Neural progenitor cell (in vitro differentiated cells): Measurements from ENCODE around the gene U2AF2. TPM values are rescaled to one million over a fixed set of nuclear protein-coding genes. Genes with fewer than 3 reads are reported as not detected.

Experiments used
- DNase-seq: peaks from one replicate; pipeline ENCODE4 v3.0.0-alpha.2; 2016; ENCODE audit warnings: low spot score
- H2AFZ ChIP-seq: fragments of 200-600 bp; sonication (generic); replicated peaks from 2 replicates; pipeline ENCODE4 v1.6.1; 2016; ENCODE audit warnings: antibody characterized with exemption
- H3F3A ChIP-seq: fragments of 200-600 bp; sonication (generic); 2 replicates; pipeline ENCODE4 v1.6.1; 2016; ENCODE audit warnings: antibody characterized with exemption, low read depth
- H3K27ac ChIP-seq: fragments of 200-600 bp; sonication (generic); 2 replicates; pipeline ENCODE4 v1.5.1; 2016; ENCODE audit warnings: mild to moderate bottlenecking
- H3K27me3 ChIP-seq: fragments of 200-600 bp; sonication (generic); 2 replicates; pipeline ENCODE4 v1.6.1; 2016; ENCODE audit warnings: mild to moderate bottlenecking, moderate library complexity
- H3K36me3 ChIP-seq: fragments of 200-600 bp; sonication (generic); 2 replicates; pipeline ENCODE4 v1.5.1; 2016
- H3K4me1 ChIP-seq: fragments of 200-600 bp; sonication (generic); 2 replicates; pipeline ENCODE4 v1.6.1; 2016; ENCODE audit warnings: mixed run types
- H3K4me2 ChIP-seq: fragments of 200-600 bp; sonication (generic); 2 replicates; pipeline ENCODE4 v1.6.1; 2016
- H3K4me3 ChIP-seq: fragments of 200-600 bp; sonication (generic); 2 replicates; pipeline ENCODE4 v1.5.1; 2016
- H3K79me2 ChIP-seq: fragments of 200-600 bp; sonication (generic); 2 replicates; pipeline ENCODE4 v1.6.1; 2016; ENCODE audit warnings: low read depth
- H3K9ac ChIP-seq: fragments of 200-600 bp; sonication (generic); 2 replicates; pipeline ENCODE4 v1.6.1; 2016
- H3K9me3 ChIP-seq: fragments of 200-600 bp; sonication (generic); 2 replicates; pipeline ENCODE4 v1.5.1; 2016; ENCODE audit warnings: low read depth
- H4K20me1 ChIP-seq: fragments of 200-600 bp; sonication (generic); 2 replicates; pipeline ENCODE4 v1.6.1; 2016; ENCODE audit warnings: low read depth
- H3K27ac Mint-ChIP-seq: 3 replicates; pipeline ENCODE4 v1.8.0; 2021; ENCODE audit warnings: mixed read lengths
- H3K27me3 Mint-ChIP-seq: 2 replicates; pipeline ENCODE4 v1.8.0; 2022; ENCODE audit warnings: low read depth, mild to moderate bottlenecking, inconsistent platforms, moderate library complexity, mixed read lengths; ENCODE audit not compliant: insufficient read depth
- H3K36me3 Mint-ChIP-seq: 3 replicates; pipeline ENCODE4 v1.8.0; 2021; ENCODE audit warnings: mixed read lengths
- H3K4me1 Mint-ChIP-seq: 3 replicates; pipeline ENCODE4 v1.8.0; 2021; ENCODE audit warnings: mixed read lengths
- H3K4me3 Mint-ChIP-seq: 3 replicates; pipeline ENCODE4 v1.8.0; 2021; ENCODE audit warnings: mild to moderate bottlenecking, moderate library complexity, mixed read lengths
- H3K9me3 Mint-ChIP-seq: 3 replicates; pipeline ENCODE4 v1.8.0; 2020; ENCODE audit warnings: mixed read lengths
- CTCF ChIP-seq: fragments of 200-600 bp; sonication (generic); IDR thresholded peaks from 2 replicates; pipeline ENCODE4 v1.5.1; 2017; ENCODE audit warnings: antibody characterized with exemption, mild to moderate bottlenecking
- EZH2 ChIP-seq: fragments of 200-600 bp; sonication (generic); IDR thresholded peaks from 2 replicates; pipeline ENCODE4 v1.6.1; 2017; ENCODE audit warnings: antibody characterized with exemption, mild to moderate bottlenecking, moderate library complexity
- EZH2phosphoT487 ChIP-seq: fragments of 200-600 bp; sonication (generic); IDR thresholded peaks from 2 replicates; pipeline ENCODE4 v1.6.1; 2017; ENCODE audit warnings: antibody characterized with exemption
- total RNA-seq: library from RNA; depleted of rRNA; stranded (reverse); fragments of >200 nt; gene quantifications from 2 replicates; pipeline ENCODE4 v1.2.3, GENCODE V29; 2015; ENCODE audit warnings: low replicate concordance

U2AF2 gene
- total RNA-seq, 1 donor from 2014 or later = 124 TPM

DNA sequence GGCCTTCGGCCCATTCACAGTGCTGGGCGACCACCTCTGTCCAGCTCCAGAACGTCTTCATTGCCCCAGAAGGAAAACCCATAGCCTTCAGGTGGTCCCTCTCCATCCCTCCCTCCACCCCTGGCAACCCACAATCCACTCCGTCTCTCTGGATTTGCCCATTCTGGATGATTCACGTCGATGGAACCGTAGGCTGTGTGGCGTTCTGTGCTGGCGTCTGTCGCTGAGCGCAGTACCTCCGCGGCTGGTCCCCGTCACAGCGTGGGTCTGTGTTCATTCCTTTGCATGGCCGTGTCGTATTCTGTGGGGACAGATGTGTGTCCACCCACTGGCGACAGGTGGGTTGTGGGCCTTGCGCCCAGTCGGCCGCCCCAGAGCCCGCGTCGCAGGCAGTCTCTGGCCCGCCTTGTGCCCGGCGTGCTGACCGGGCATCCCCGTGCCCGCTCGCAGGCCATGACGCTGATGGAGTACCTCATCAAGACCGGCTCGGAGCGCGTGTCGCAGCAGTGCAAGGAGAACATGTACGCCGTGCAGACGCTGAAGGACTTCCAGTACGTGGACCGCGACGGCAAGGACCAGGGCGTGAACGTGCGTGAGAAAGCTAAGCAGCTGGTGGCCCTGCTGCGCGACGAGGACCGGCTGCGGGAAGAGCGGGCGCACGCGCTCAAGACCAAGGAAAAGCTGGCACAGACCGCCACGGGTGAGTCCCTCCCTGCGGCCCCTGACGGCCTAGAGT, 30.3 kb downstream of the U2AF2 start:
- H3F3A ChIP-seq = no peaks in the 10 kb centered on the region
- no peak overlapping the region for H3K9ac ChIP-seq
- Mint-ChIP-seq H3K9me3 (no peaks in the 10 kb centered on the region), H3K4me1 (no peaks in the 10 kb centered on the region), H3K27ac (no peak overlapping the region), H3K27me3 (no peaks in the 10 kb centered on the region), H3K4me3 (no peak overlapping the region), H3K36me3 (peaks cover 2% of the 10 kb centered on the region)
- H3K27me3 ChIP-seq = no peaks in the 10 kb centered on the region
- no peaks in the 10 kb centered on the region for H3K9me3 ChIP-seq
- H3K36me3 ChIP-seq = no peaks in the 10 kb centered on the region
- H3K4me3 ChIP-seq = no peak overlapping the region
- no peak for DNase-seq
- TF ChIP-seq EZH2 (no peak), CTCF (no peak), EZH2phosphoT487 (no peak)
- H3K79me2 ChIP-seq = peaks cover 13% of the 10 kb centered on the region
- H3K4me1 ChIP-seq = no peaks in the 10 kb centered on the region
- H3K27ac ChIP-seq = no peak overlapping the region
- peaks cover 15% of the 10 kb centered on the region for H4K20me1 ChIP-seq
- no peak overlapping the region for H2AFZ ChIP-seq
- H3K4me2 ChIP-seq = no peak overlapping the region

DNA sequence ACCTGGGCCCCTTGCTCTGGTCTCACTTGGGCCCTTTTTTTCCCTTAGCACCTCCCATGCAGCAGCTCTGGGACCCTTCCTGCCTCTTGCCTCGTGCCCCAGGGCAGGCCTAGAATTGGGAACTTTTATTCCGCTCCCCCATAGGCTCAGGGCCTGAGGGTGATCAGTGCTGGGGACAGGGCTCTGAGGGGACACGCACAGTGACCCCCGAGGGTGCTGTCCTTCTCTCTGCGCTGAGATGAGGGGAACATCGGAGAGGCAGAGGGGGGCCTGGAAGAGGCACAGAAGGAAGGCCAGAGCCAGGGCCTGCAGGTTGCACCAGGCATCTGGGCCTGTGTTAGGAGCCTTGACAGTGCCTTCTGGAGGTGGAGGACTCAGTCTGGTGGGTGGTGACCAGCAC, 30.9 kb downstream of the U2AF2 start:
- H3F3A ChIP-seq = no peaks in the 10 kb centered on the region
- H3K36me3 ChIP-seq = no peaks in the 10 kb centered on the region
- H2AFZ ChIP-seq = no peak overlapping the region
- H4K20me1 ChIP-seq = peaks cover 15% of the 10 kb centered on the region
- no peaks in the 10 kb centered on the region for H3K9me3 ChIP-seq
- Mint-ChIP-seq H3K27me3 (no peaks in the 10 kb centered on the region), H3K4me1 (no peaks in the 10 kb centered on the region), H3K9me3 (no peaks in the 10 kb centered on the region), H3K27ac (no peak overlapping the region), H3K36me3 (peaks cover 2% of the 10 kb centered on the region), H3K4me3 (no peak overlapping the region)
- no peak overlapping the region for H3K4me2 ChIP-seq
- no peak overlapping the region for H3K9ac ChIP-seq
- H3K4me3 ChIP-seq = no peak overlapping the region
- DNase-seq = no peak
- no peaks in the 10 kb centered on the region for H3K4me1 ChIP-seq
- no peaks in the 10 kb centered on the region for H3K27me3 ChIP-seq
- TF ChIP-seq EZH2phosphoT487 = no peak
- no peak for TF ChIP-seq EZH2
- no peak for TF ChIP-seq CTCF
- H3K27ac ChIP-seq = no peak overlapping the region
- peaks cover 13% of the 10 kb centered on the region for H3K79me2 ChIP-seq

- Mint-ChIP-seq H3K9me3 (no peaks in the 10 kb centered on the region), H3K36me3 (peaks cover 2% of the 10 kb centered on the region), H3K27ac (no peak overlapping the region), H3K4me3 (no peak overlapping the region), H3K27me3 (no peaks in the 10 kb centered on the region), H3K4me1 (no peaks in the 10 kb centered on the region)
- Histone ChIP-seq H3K9ac (no peak overlapping the region), H3F3A (no peaks in the 10 kb centered on the region), H3K4me2 (no peak overlapping the region), H4K20me1 (peaks cover 15% of the 10 kb centered on the region), H3K36me3 (no peaks in the 10 kb centered on the region), H3K27me3 (no peaks in the 10 kb centered on the region), H3K27ac (no peak overlapping the region), H3K4me3 (no peak overlapping the region), H3K4me1 (no peaks in the 10 kb centered on the region), H3K79me2 (peaks cover 13% of the 10 kb centered on the region), H3K9me3 (no peaks in the 10 kb centered on the region), H2AFZ (no peak overlapping the region)
- TF ChIP-seq EZH2phosphoT487 (no peak), CTCF (no peak), EZH2 (no peak)
- DNase-seq = no peak
Measured at GRCh38 chr19:55686311-55687050, 31.6 kb downstream of the U2AF2 start.
